HepG2 (cell line): ENCODE measurements around the gene MLC1. TPM values are rescaled to one million over a fixed set of nuclear protein-coding genes. Genes with fewer than 3 reads are reported as not detected.

Source experiments
- BORCS8-MEF2B ChIP-seq: sonication (generic); formaldehyde crosslinking; IDR thresholded peaks from 2 replicates; pipeline ENCODE4 v1.8.0; 2022; ENCODE audit warnings: mild to moderate bottlenecking, missing genetic modification reagents
- CC2D1A ChIP-seq: sonication (generic); formaldehyde crosslinking; IDR thresholded peaks from 2 replicates; pipeline ENCODE4 v1.8.1; 2023; ENCODE audit warnings: mild to moderate bottlenecking, missing genetic modification reagents
- SP1 ChIP-seq, 2 experiments: fragments of 450-650 bp in 1 of 2; sonication (generic) in 1 of 2; formaldehyde crosslinking in 1 of 2; IDR thresholded peaks; 2 replicates each; pipeline versions ENCODE4 v1.4.0 to v1.6.1; 2016 to 2020; ENCODE audit warnings: missing genetic modification reagents in 1 of 2
- ZFYVE20 ChIP-seq: sonication (generic); formaldehyde crosslinking; IDR thresholded peaks from 2 replicates; pipeline ENCODE4 v1.8.0; 2023; ENCODE audit warnings: low read depth, mild to moderate bottlenecking, moderate library complexity, missing genetic modification reagents, borderline replicate concordance
- ZNF354B ChIP-seq: sonication (generic); formaldehyde crosslinking; IDR thresholded peaks from 2 replicates; pipeline ENCODE4 v1.8.0; 2022; ENCODE audit warnings: mild to moderate bottlenecking, missing genetic modification reagents
- ZNF589 ChIP-seq: sonication (generic); formaldehyde crosslinking; conservative IDR thresholded peaks from 2 replicates; pipeline ENCODE4 v1.8.0; 2022; ENCODE audit warnings: mild to moderate bottlenecking, moderate library complexity, missing genetic modification reagents
- ZNF720 ChIP-seq: sonication (generic); formaldehyde crosslinking; IDR thresholded peaks from 2 replicates; pipeline ENCODE4 v1.4.0; 2020; ENCODE audit warnings: missing genetic modification reagents
- polyA plus RNA-seq, 8 experiments: library from polyadenylated mRNA; depleted of rRNA in 3 of 8; stranded (reverse) in 7 of 8; unstranded in 1 of 8; fragments of >200 nt; fragmentation: Illumina TruSeq in 4 of 8; extraction: Trizol in 4 of 8; gene quantifications; 2 replicates each; pipeline versions ENCODE4 v1.2.1 to v1.2.3, GENCODE V29; 2011 to 2016; ENCODE audit warnings: low read depth in 4 of 8, missing spikeins in 1 of 8, mixed read lengths in 1 of 8; ENCODE audit not compliant: insufficient read depth in 1 of 8
- total RNA-seq, 5 experiments: library from RNA; depleted of rRNA; stranded (reverse); fragments of >200 nt; fragmentation: Illumina TruSeq; extraction: Trizol; gene quantifications; 2 replicates each; pipeline ENCODE4 v1.2.3, GENCODE V29; 2016; ENCODE audit warnings: low read depth in 1 of 5
- TF ChIP-seq, protein P1 (sequence below), 2 experiments: sonication (generic) in 1 of 2; formaldehyde crosslinking in 1 of 2; IDR thresholded peaks; 2 replicates each; pipeline versions ENCODE4 v1.6.1 to v1.9.0; 2014 to 2022; ENCODE audit warnings: antibody characterized with exemption in 1 of 2, borderline replicate concordance in 1 of 2, inconsistent platforms in 1 of 2, low read depth in 1 of 2, missing genetic modification reagents in 1 of 2

MLC1 gene
- total and polyA plus RNA-seq, 2 of the 13 experiments (the other 11 are each of a cell fraction or from before 2014, with no cell fraction given), result not detected

DNA sequence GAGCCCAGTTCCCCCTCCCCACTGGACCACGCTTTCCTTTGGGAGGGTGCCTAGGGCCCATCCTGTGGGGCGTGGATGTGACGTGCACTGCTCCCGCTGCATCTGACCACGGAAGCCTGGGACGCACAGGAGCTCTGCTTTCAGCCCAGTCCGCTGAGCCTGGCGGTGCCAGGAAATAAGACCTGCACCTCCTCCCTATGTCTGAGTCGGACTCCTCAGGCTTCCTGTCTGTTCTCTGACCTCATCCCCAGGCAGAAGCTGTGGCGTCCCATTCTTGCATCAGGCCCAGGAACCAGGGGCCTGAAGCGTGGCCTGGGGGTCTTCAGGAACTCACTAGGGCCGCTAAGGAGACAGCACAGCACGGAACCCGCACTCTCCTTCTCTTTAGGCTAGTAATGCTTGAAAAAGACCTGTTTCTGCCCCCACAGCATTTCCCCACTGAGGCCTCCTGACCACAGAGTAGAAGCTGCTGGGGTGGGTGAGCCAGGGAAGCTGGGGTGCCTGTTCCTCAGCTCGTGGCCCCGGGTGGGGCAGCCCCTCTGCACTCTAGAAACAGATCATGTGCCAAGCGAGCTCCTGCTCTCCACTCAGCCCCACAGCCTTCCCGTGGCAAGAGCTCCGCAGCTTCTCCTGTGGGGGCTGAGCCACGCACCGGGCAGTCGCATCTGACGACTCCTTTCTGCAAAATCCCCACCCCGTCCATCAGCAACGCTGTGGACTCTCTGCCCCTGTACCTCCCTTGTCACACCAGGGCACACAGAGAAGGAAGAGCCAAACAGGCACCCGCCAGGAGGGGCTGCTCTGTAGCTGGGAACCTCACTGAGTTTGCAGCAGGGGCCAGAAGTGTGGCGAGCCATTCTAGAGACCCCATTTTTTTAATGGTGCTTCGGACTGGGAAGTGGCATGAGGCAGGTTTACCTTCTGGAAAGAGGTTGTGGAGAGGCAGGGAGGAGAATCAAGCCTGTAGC lies 27.2 kb upstream of the MLC1 start (continued):
- no peak for TF ChIP-seq ZNF354B (CRISPR knock-in tag)
- no peak for TF ChIP-seq SP1 (IDR thresholded peaks at IDR 0.05)
- TF ChIP-seq SP1 (CRISPR knock-in tag; IDR thresholded peaks at IDR 0.05), result no peak
- TF ChIP-seq ZNF589 (CRISPR knock-in tag), result no peak
- no peak for TF ChIP-seq ZFYVE20 (CRISPR knock-in tag)
- TF ChIP-seq, protein P1, sequence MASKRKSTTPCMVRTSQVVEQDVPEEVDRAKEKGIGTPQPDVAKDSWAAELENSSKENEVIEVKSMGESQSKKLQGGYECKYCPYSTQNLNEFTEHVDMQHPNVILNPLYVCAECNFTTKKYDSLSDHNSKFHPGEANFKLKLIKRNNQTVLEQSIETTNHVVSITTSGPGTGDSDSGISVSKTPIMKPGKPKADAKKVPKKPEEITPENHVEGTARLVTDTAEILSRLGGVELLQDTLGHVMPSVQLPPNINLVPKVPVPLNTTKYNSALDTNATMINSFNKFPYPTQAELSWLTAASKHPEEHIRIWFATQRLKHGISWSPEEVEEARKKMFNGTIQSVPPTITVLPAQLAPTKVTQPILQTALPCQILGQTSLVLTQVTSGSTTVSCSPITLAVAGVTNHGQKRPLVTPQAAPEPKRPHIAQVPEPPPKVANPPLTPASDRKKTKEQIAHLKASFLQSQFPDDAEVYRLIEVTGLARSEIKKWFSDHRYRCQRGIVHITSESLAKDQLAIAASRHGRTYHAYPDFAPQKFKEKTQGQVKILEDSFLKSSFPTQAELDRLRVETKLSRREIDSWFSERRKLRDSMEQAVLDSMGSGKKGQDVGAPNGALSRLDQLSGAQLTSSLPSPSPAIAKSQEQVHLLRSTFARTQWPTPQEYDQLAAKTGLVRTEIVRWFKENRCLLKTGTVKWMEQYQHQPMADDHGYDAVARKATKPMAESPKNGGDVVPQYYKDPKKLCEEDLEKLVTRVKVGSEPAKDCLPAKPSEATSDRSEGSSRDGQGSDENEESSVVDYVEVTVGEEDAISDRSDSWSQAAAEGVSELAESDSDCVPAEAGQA (IDR thresholded peaks at IDR 0.05; ENCODE audit: low read depth), result no peak
- TF ChIP-seq, protein P1 (CRISPR knock-in tag; IDR thresholded peaks at IDR 0.05; ENCODE audit: borderline replicate concordance), result no peak
- TF ChIP-seq ZNF720 (CRISPR knock-in tag), result no peak
- no peak for TF ChIP-seq BORCS8-MEF2B
- TF ChIP-seq CC2D1A (CRISPR knock-in tag), result no peak
- TF ChIP-seq, all 625 proteins: peak for 0
